ENCODE data around the gene AP1S1. TPM values are rescaled to one million over a fixed set of nuclear protein-coding genes. Genes with fewer than 3 reads are reported as not detected.

Gene AP1S1
- total RNA-seq, 1 experiment from 2014 or later, result 52.3 TPM

DNA sequence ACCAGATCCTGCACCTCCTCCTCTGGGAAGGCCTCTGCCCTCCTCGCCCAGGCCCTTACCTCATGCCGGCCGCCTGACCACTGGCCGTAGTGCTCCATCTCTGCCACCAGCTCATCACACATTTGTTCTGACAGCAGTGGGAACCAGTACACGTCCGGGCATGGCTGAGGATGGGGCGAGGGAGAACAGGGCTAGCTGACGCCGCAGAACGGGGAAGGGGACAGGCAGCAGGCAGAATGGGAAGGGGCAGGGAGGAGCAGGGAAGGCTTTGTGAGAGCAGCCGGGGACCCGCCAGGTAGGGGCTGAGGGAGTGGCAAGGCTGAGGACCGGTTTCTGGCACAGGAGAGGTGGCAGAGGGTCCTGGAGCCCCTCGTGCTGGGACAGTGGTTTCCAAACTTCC lies 54.5 kb downstream of the AP1S1 start:
- Mint-ChIP-seq H3K36me3 (ENCODE audit: insufficient read depth, unreplicated experiment) (peaks cover 38% of the 10 kb centered on the region), H3K27me3 (ENCODE audit: insufficient read depth, unreplicated experiment) (no peaks in the 10 kb centered on the region), H3K9me3 (ENCODE audit: unreplicated experiment) (no peaks in the 10 kb centered on the region), H3K27ac (ENCODE audit: unreplicated experiment) (no peak overlapping the region), H3K4me1 (ENCODE audit: low read depth, unreplicated experiment) (no peaks in the 10 kb centered on the region), H3K4me3 (ENCODE audit: unreplicated experiment) (no peak overlapping the region)
- H3K4me3 ChIP-seq (ENCODE audit: low read depth, low read length), result no peak overlapping the region
- no TSS peak for BruUV-seq (replicated peaks)
- ChIA-PET POLR2A (no interaction called here), CTCF (interaction anchor here (0.8 kb wide), 1 partner anchor 9 kb away, joined by 3 read pairs; the partner anchor contains the start of gene ZNHIT1)
- H3K27me3 ChIP-seq (replicated peaks; ENCODE audit: control insufficient read depth, insufficient read depth, low read length), result no peaks in the 10 kb centered on the region
- no peaks in the 10 kb centered on the region for H3K9me3 ChIP-seq
- intact Hi-C loops (cut with micrococcal nuclease; ENCODE audit: unreplicated experiment), result no loop called here
- TF ChIP-seq, protein P1, sequence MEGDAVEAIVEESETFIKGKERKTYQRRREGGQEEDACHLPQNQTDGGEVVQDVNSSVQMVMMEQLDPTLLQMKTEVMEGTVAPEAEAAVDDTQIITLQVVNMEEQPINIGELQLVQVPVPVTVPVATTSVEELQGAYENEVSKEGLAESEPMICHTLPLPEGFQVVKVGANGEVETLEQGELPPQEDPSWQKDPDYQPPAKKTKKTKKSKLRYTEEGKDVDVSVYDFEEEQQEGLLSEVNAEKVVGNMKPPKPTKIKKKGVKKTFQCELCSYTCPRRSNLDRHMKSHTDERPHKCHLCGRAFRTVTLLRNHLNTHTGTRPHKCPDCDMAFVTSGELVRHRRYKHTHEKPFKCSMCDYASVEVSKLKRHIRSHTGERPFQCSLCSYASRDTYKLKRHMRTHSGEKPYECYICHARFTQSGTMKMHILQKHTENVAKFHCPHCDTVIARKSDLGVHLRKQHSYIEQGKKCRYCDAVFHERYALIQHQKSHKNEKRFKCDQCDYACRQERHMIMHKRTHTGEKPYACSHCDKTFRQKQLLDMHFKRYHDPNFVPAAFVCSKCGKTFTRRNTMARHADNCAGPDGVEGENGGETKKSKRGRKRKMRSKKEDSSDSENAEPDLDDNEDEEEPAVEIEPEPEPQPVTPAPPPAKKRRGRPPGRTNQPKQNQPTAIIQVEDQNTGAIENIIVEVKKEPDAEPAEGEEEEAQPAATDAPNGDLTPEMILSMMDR (IDR thresholded peaks at IDR 0.05; ENCODE audit: insufficient read depth in 1 of 2, low read depth in 1 of 2, low read length in 1 of 2, severe bottlenecking in 1 of 2, unreplicated experiment in 1 of 2), result no peak
- H3K4me1 ChIP-seq, result no peaks in the 10 kb centered on the region
- H3K36me3 ChIP-seq (ENCODE audit: control insufficient read depth, insufficient read depth, low read length), result peaks cover 1% of the 10 kb centered on the region; the same call in 1 of the 2 replicates
- DNase-seq, result no peak

DNA sequence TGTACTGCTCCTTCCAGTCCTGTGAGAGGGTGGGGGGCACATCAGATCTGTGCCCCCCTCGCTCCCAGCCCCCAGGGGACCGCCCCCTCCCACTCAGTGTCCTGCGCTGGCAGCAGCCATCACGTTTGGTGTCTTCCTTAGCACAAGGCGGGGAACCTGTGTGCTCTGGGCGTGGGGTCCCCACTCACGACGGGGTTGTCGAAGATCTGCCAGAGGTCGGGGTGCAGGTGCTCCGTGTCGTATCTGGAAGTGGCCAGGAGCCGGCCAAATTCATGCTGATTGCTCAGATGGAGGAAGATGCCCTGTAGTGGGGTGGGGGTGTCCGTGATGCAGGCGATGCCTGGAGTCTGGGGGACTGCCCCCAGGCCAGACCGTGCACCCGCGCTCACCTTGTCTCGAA lies 55.9 kb downstream of the AP1S1 start:
- Mint-ChIP-seq H3K27me3 (ENCODE audit: insufficient read depth, unreplicated experiment) (no peaks in the 10 kb centered on the region), H3K4me3 (ENCODE audit: unreplicated experiment) (no peak overlapping the region), H3K27ac (ENCODE audit: unreplicated experiment) (no peak overlapping the region), H3K36me3 (ENCODE audit: insufficient read depth, unreplicated experiment) (peaks cover 51% of the 10 kb centered on the region), H3K4me1 (ENCODE audit: low read depth, unreplicated experiment) (no peaks in the 10 kb centered on the region), H3K9me3 (ENCODE audit: unreplicated experiment) (no peaks in the 10 kb centered on the region)
- CTCF ChIA-PET, result no interaction called here
- peaks cover 4% of the 10 kb centered on the region for H3K36me3 ChIP-seq (ENCODE audit: control insufficient read depth, insufficient read depth, low read length)
- POLR2A ChIA-PET, result no interaction called here
- H3K4me1 ChIP-seq, result no peaks in the 10 kb centered on the region
- no peak for DNase-seq
- H3K4me3 ChIP-seq (ENCODE audit: low read depth, low read length), result no peak overlapping the region
- no peaks in the 10 kb centered on the region for H3K9me3 ChIP-seq
- intact Hi-C loops (cut with micrococcal nuclease; ENCODE audit: unreplicated experiment), result no loop called here
- BruUV-seq (replicated peaks), result no TSS peak
- no peaks in the 10 kb centered on the region for H3K27me3 ChIP-seq (replicated peaks; ENCODE audit: control insufficient read depth, insufficient read depth, low read length)
- TF ChIP-seq, protein P1 (IDR thresholded peaks at IDR 0.05; ENCODE audit: insufficient read depth in 1 of 2, low read depth in 1 of 2, low read length in 1 of 2, severe bottlenecking in 1 of 2, unreplicated experiment in 1 of 2), result no peak

Small RNA genes lying within 50 kb of the gene (microRNA-seq; reads per million reads assigned to microRNA genes)
- gene MIR4653, result not detected

Other genes starting within 250 kb of the AP1S1 start
- 25.1 and 27.0 TPM in 2 replicates for gene MUC3A, start 204.9 kb upstream of the AP1S1 start, total RNA-seq (2022)
- 0.16 and 0.49 TPM in 2 replicates for gene MUC12, start 184.9 kb upstream of the AP1S1 start, total RNA-seq (2022)
- 0.09 and 0.21 TPM in 2 replicates for gene MUC17, start 134.4 kb upstream of the AP1S1 start, total RNA-seq (2022)
- 30.3 and 33.4 TPM in 2 replicates for gene TRIM56, start 69.0 kb upstream of the AP1S1 start, total RNA-seq (2022)
- gene SERPINE1, start 27.4 kb upstream of the AP1S1 start, total RNA-seq (2022), result 0.09 and 0.25 TPM in 2 replicates
- 1.2 and 1.3 TPM in 2 replicates for gene VGF, start 11.1 kb downstream of the AP1S1 start, total RNA-seq (2022)
- gene NAT16, start 25.8 kb downstream of the AP1S1 start, total RNA-seq (2022), result 0.19 TPM in 1 of 2 replicates, not detected in the other
- 6.3 and 8.1 TPM in 2 replicates for gene MOGAT3, start 46.6 kb downstream of the AP1S1 start, total RNA-seq (2022)
- gene PLOD3, start 63.1 kb downstream of the AP1S1 start, total RNA-seq (2022), result 112 and 123 TPM in 2 replicates
- gene ZNHIT1, start 63.7 kb downstream of the AP1S1 start, total RNA-seq (2022), result 64.0 and 66.2 TPM in 2 replicates
- 9.1 and 10.0 TPM in 2 replicates for gene CLDN15, start 83.3 kb downstream of the AP1S1 start, total RNA-seq (2022)
- gene FIS1, start 90.6 kb downstream of the AP1S1 start, total RNA-seq (2022), result 97.9 and 99.9 TPM in 2 replicates
- 14.4 and 17.4 TPM in 2 replicates for gene IFT22, start 167.3 kb downstream of the AP1S1 start, total RNA-seq (2022)
- 19.1 and 23.3 TPM in 2 replicates for gene COL26A1, start 208.4 kb downstream of the AP1S1 start, total RNA-seq (2022)

Data from Caco-2 (cell line).